ENCODE results near the gene COL4A2.
"Not testable (repeated sequence)": the region's sequence is repeated elsewhere in the genome, so short reads cannot be mapped to it uniquely, and the experiment has no call there.

The COL4A2 gene

GRCh38 chr13:110529522-110530311 lies 222.6 kb downstream of the COL4A2 start:
- H3K4me3 ChIP-seq = no peak overlapping the region
- no peaks in the 10 kb centered on the region for H3K9me3 ChIP-seq (ENCODE audit: low read depth, low read length)
- TF ChIP-seq EZH2 (IDR thresholded peaks at IDR 0.05) (no peak), POLR2AphosphoS5 (IDR thresholded peaks at IDR 0.05; ENCODE audit: borderline replicate concordance, low read depth, low read length) (no peak), FOXP2 (optimal IDR thresholded peaks at IDR 0.05; ENCODE audit: control extremely low read depth, extremely low read length, insufficient read depth) (no peak)
- H3K27ac ChIP-seq = no peak overlapping the region
- no peaks in the 10 kb centered on the region for H3K36me3 ChIP-seq (ENCODE audit: insufficient read depth, low read length)
- H3K9ac ChIP-seq (ENCODE audit: insufficient read length) = no peak overlapping the region
- DNase-seq (ENCODE audit: low read depth, low spot score) = no peak

- Histone ChIP-seq H3K36me3 (ENCODE audit: insufficient read depth, low read length) (no peaks in the 10 kb centered on the region), H3K9ac (ENCODE audit: insufficient read length) (no peak overlapping the region), H3K27ac (no peak overlapping the region), H3K4me3 (no peak overlapping the region), H3K9me3 (ENCODE audit: low read depth, low read length) (no peaks in the 10 kb centered on the region)
- no peak for TF ChIP-seq POLR2AphosphoS5 (IDR thresholded peaks at IDR 0.05; ENCODE audit: borderline replicate concordance, low read depth, low read length)
- TF ChIP-seq FOXP2 (optimal IDR thresholded peaks at IDR 0.05; ENCODE audit: control extremely low read depth, extremely low read length, insufficient read depth) = no peak
- TF ChIP-seq EZH2 (IDR thresholded peaks at IDR 0.05) = no peak
- no peak for DNase-seq (ENCODE audit: low read depth, low spot score)
These were observed 224.0 kb downstream of the COL4A2 start for GRCh38 chr13:110531100-110531499.

- Histone ChIP-seq H3K4me3 (no peak overlapping the region), H3K9me3 (ENCODE audit: low read depth, low read length) (no peaks in the 10 kb centered on the region), H3K27ac (no peak overlapping the region), H3K36me3 (ENCODE audit: insufficient read depth, low read length) (no peaks in the 10 kb centered on the region), H3K9ac (ENCODE audit: insufficient read length) (no peak overlapping the region)
- no peak for DNase-seq (ENCODE audit: low read depth, low spot score)
- TF ChIP-seq POLR2AphosphoS5 (IDR thresholded peaks at IDR 0.05; ENCODE audit: borderline replicate concordance, low read depth, low read length) (no peak), FOXP2 (optimal IDR thresholded peaks at IDR 0.05; ENCODE audit: control extremely low read depth, extremely low read length, insufficient read depth) (no peak), EZH2 (IDR thresholded peaks at IDR 0.05) (no peak)
These were observed 224.6 kb downstream of the COL4A2 start for GRCh38 chr13:110531671-110532083.

- not testable (repeated sequence) for H3K4me3 ChIP-seq; H3K36me3 ChIP-seq (ENCODE audit: insufficient read depth, low read length); H3K9ac ChIP-seq (ENCODE audit: insufficient read length); H3K9me3 ChIP-seq (ENCODE audit: low read depth, low read length); H3K27ac ChIP-seq; DNase-seq (ENCODE audit: low read depth, low spot score)
These were observed 225.2 kb downstream of the COL4A2 start for GRCh38 chr13:110532258-110532657.

- TF ChIP-seq POLR2AphosphoS5 (IDR thresholded peaks at IDR 0.05; ENCODE audit: borderline replicate concordance, low read depth, low read length) (no peak), EZH2 (IDR thresholded peaks at IDR 0.05) (no peak), FOXP2 (optimal IDR thresholded peaks at IDR 0.05; ENCODE audit: control extremely low read depth, extremely low read length, insufficient read depth) (no peak)
- no peaks in the 10 kb centered on the region for H3K9me3 ChIP-seq (ENCODE audit: low read depth, low read length)
- H3K4me3 ChIP-seq = no peak overlapping the region
- no peak overlapping the region for H3K27ac ChIP-seq
- no peaks in the 10 kb centered on the region for H3K36me3 ChIP-seq (ENCODE audit: insufficient read depth, low read length)
- DNase-seq (ENCODE audit: low read depth, low spot score) = no peak
- no peak overlapping the region for H3K9ac ChIP-seq (ENCODE audit: insufficient read length)
These were observed 226.9 kb downstream of the COL4A2 start for GRCh38 chr13:110533771-110534670.

- no peak for DNase-seq (ENCODE audit: low read depth, low spot score)
- H3K4me3 ChIP-seq = no peak overlapping the region
- H3K27ac ChIP-seq = no peak overlapping the region
- no peaks in the 10 kb centered on the region for H3K36me3 ChIP-seq (ENCODE audit: insufficient read depth, low read length)
- TF ChIP-seq FOXP2 (optimal IDR thresholded peaks at IDR 0.05; ENCODE audit: control extremely low read depth, extremely low read length, insufficient read depth) (no peak), EZH2 (IDR thresholded peaks at IDR 0.05) (no peak), POLR2AphosphoS5 (IDR thresholded peaks at IDR 0.05; ENCODE audit: borderline replicate concordance, low read depth, low read length) (no peak)
- H3K9ac ChIP-seq (ENCODE audit: insufficient read length) = no peak overlapping the region
- no peaks in the 10 kb centered on the region for H3K9me3 ChIP-seq (ENCODE audit: low read depth, low read length)
These were observed 228.4 kb downstream of the COL4A2 start for GRCh38 chr13:110535526-110535925.

- Histone ChIP-seq H3K9ac (ENCODE audit: insufficient read length) (no peak overlapping the region), H3K27ac (no peak overlapping the region), H3K4me3 (no peak overlapping the region), H3K36me3 (ENCODE audit: insufficient read depth, low read length) (no peaks in the 10 kb centered on the region), H3K9me3 (ENCODE audit: low read depth, low read length) (no peaks in the 10 kb centered on the region)
- no peak for DNase-seq (ENCODE audit: low read depth, low spot score)
- TF ChIP-seq EZH2 (IDR thresholded peaks at IDR 0.05) = no peak
- no peak for TF ChIP-seq POLR2AphosphoS5 (IDR thresholded peaks at IDR 0.05; ENCODE audit: borderline replicate concordance, low read depth, low read length)
- no peak for TF ChIP-seq FOXP2 (optimal IDR thresholded peaks at IDR 0.05; ENCODE audit: control extremely low read depth, extremely low read length, insufficient read depth)
These were observed 229.1 kb downstream of the COL4A2 start for GRCh38 chr13:110536006-110536693.

- H3K36me3 ChIP-seq (ENCODE audit: insufficient read depth, low read length) = no peaks in the 10 kb centered on the region
- no peak overlapping the region for H3K27ac ChIP-seq
- peak; percentile 6 for DNase-seq (ENCODE audit: low read depth, low spot score)
- no peak overlapping the region for H3K4me3 ChIP-seq
- no peak overlapping the region for H3K9ac ChIP-seq (ENCODE audit: insufficient read length)
- TF ChIP-seq POLR2AphosphoS5 (IDR thresholded peaks at IDR 0.05; ENCODE audit: borderline replicate concordance, low read depth, low read length) (no peak), EZH2 (IDR thresholded peaks at IDR 0.05) (no peak), FOXP2 (optimal IDR thresholded peaks at IDR 0.05; ENCODE audit: control extremely low read depth, extremely low read length, insufficient read depth) (no peak)
- H3K9me3 ChIP-seq (ENCODE audit: low read depth, low read length) = no peaks in the 10 kb centered on the region
These were observed 231.5 kb downstream of the COL4A2 start for GRCh38 chr13:110538632-110539031.
